ENCODE measurements around the gene TIGD3. TPM values are rescaled to one million over a fixed set of nuclear protein-coding genes. Genes with fewer than 3 reads are reported as not detected.

TIGD3 gene
- total RNA-seq, 1 experiment from 2014 or later: 1.7 TPM

DNA sequence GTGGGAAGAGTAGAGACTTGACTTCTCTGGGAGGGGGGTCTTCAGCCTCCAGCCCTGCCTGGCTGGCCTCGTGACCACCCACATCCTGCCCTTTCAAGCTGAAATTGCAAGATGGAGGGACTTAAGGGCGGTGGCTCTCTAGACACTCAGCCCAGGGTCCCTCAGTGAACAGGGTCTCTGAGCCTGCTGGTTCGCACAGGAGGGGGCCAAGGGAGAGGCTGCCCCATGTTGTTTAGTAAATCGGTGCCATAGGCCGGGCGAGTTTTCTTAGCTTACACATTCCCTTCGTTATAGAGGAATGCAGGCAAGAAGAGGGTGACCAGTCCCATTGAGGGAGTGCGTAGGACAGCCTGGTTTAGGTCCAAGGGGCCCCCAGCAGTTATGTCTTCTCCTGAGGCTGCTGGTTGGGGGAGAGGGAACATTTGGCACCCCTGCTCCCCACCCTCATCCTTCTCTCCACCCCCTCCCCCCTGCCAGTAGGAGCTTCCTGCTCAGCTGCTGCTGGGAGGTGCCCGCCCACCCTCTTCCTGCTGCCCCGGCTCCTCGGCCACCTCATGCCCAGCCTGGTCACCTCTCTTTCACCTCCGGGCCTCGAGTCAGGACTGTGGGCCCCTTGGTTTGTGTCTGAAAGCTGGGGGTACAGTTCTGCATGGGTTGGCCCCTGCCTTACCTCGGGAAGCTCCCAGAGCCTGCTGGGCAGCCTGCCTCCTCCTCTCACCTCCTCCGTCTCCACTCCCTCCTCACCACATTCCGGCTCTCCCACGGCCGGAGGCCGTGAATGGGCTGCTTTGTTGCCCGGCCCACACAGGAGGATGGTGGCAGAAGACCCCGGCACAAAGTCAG, 35.8 kb downstream of the TIGD3 start:
- Histone ChIP-seq H3K27ac (no peak overlapping the region), H3K27me3 (ENCODE audit: insufficient read depth, low read depth) (no peaks in the 10 kb centered on the region), H3K36me3 (ENCODE audit: low read depth) (no peaks in the 10 kb centered on the region), H3K4me1 (replicated peaks; ENCODE audit: insufficient read depth) (peaks cover 21% of the 10 kb centered on the region), H3K9me2 (ENCODE audit: insufficient read depth) (no peaks in the 10 kb centered on the region), H4K20me1 (ENCODE audit: insufficient read depth) (no peaks in the 10 kb centered on the region), H2AFZ (no peak overlapping the region), H3K4me2 (no peak overlapping the region), H3K79me2 (ENCODE audit: low read depth) (peaks cover 12% of the 10 kb centered on the region; the same call in 1 of the 2 replicates), H3F3A (ENCODE audit: insufficient read depth, low read depth) (peaks cover 4% of the 10 kb centered on the region; the same call in 1 of the 2 replicates), H3K9me3 (ENCODE audit: insufficient read depth, low read depth) (no peaks in the 10 kb centered on the region), H3K4me3 (no peak overlapping the region)
- no TSS peak for BruUV-seq (replicated peaks)
- DNase-seq: no peak
- intact Hi-C loops (cut with micrococcal nuclease; ENCODE audit: unreplicated experiment): no loop called here
- POLR2A ChIA-PET (ENCODE audit: unreplicated experiment): no interaction called here
- TF ChIP-seq, protein P1, sequence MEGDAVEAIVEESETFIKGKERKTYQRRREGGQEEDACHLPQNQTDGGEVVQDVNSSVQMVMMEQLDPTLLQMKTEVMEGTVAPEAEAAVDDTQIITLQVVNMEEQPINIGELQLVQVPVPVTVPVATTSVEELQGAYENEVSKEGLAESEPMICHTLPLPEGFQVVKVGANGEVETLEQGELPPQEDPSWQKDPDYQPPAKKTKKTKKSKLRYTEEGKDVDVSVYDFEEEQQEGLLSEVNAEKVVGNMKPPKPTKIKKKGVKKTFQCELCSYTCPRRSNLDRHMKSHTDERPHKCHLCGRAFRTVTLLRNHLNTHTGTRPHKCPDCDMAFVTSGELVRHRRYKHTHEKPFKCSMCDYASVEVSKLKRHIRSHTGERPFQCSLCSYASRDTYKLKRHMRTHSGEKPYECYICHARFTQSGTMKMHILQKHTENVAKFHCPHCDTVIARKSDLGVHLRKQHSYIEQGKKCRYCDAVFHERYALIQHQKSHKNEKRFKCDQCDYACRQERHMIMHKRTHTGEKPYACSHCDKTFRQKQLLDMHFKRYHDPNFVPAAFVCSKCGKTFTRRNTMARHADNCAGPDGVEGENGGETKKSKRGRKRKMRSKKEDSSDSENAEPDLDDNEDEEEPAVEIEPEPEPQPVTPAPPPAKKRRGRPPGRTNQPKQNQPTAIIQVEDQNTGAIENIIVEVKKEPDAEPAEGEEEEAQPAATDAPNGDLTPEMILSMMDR (conservative IDR thresholded peaks at IDR 0.05): no peak
- TF ChIP-seq EZH2 (IDR thresholded peaks at IDR 0.05; ENCODE audit: low read depth): no peak
- CTCF ChIA-PET: interaction anchor here (0.5 kb wide), 1 partner anchor 85 kb away, joined by 5 read pairs; no protein-coding TSS in a partner anchor

DNA sequence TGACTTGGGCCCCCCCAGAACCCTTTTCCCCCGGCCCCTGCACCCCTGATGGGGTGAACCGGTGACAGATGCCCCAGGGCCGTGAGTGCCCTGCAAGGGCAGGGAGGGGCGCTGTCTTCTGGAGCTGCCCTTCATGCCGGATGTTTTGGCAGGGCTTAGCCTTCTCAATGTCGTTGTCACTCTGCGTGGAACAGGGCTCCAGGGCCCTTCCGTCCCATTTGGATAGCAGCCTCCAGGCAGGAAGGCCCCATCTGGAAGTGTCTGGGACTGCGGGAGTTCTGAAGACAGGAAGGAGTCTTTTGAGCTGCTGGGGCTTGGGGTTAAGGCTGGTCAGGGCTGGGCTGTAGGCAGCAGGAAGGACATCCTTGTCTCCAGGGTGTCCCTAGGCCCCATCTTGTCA, 36.4 kb downstream of the TIGD3 start:
- DNase-seq: no peak
- BruUV-seq (replicated peaks): no TSS peak

DNA sequence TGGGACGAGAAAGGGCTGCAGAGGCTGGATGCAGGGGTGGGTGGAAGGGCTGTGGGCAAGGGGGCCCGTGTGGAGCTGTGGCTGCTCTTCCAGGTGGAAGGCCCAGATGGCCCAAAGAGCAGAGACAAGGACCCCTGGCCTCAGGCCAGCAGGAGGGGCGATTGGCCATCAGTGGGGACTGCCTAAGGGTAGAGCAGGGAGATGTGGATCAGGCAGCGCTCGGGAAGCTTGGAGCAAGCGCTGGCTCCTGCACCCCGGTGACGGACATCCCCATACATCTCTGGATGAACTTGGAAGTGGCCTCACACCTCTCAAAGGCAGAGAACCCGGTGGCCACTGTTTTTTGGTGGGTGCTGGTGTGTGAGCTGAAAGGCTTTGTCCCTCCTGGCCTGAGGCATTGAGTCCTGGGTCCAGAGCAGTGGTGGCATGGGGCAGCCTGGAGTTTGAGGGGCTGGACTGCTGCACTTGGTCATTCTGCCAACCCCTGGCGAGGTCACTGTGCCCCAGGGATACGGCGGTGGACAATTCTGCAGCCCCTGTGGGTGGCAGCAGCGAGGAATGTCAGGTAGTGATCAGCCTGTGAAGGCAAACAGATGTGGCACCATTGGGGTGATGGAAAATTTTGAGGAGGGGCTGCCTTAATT, 37.8 kb downstream of the TIGD3 start:
- Histone ChIP-seq H2AFZ (no peak overlapping the region), H3K27me3 (ENCODE audit: insufficient read depth, low read depth) (no peaks in the 10 kb centered on the region), H3K36me3 (ENCODE audit: low read depth) (no peaks in the 10 kb centered on the region), H3K9me3 (ENCODE audit: insufficient read depth, low read depth) (no peaks in the 10 kb centered on the region), H4K20me1 (ENCODE audit: insufficient read depth) (no peaks in the 10 kb centered on the region), H3K9me2 (ENCODE audit: insufficient read depth) (no peaks in the 10 kb centered on the region), H3K27ac (no peak overlapping the region), H3K4me2 (no peak overlapping the region), H3F3A (ENCODE audit: insufficient read depth, low read depth) (no peaks in the 10 kb centered on the region; the same call in 1 of the 2 replicates), H3K4me3 (no peak overlapping the region), H3K4me1 (replicated peaks; ENCODE audit: insufficient read depth) (peaks cover 6% of the 10 kb centered on the region), H3K79me2 (ENCODE audit: low read depth) (peaks cover 5% of the 10 kb centered on the region; the same call in 1 of the 2 replicates)
- ChIA-PET POLR2A (ENCODE audit: unreplicated experiment) (no interaction called here), CTCF (no interaction called here)
- TF ChIP-seq, protein P1 (conservative IDR thresholded peaks at IDR 0.05): no peak
- no peak for TF ChIP-seq EZH2 (IDR thresholded peaks at IDR 0.05; ENCODE audit: low read depth)
- DNase-seq: no peak
- BruUV-seq (replicated peaks): no TSS peak
- intact Hi-C loops (cut with micrococcal nuclease; ENCODE audit: unreplicated experiment): no loop called here

More for the DNA sequence above, 36.4 kb downstream of the TIGD3 start:
- no peak overlapping the region for H3K27ac ChIP-seq
- no peaks in the 10 kb centered on the region for H3K9me2 ChIP-seq (ENCODE audit: insufficient read depth)
- intact Hi-C loops (cut with micrococcal nuclease; ENCODE audit: unreplicated experiment): no loop called here
- H4K20me1 ChIP-seq (ENCODE audit: insufficient read depth): no peaks in the 10 kb centered on the region
- TF ChIP-seq EZH2 (IDR thresholded peaks at IDR 0.05; ENCODE audit: low read depth): no peak
- TF ChIP-seq, protein P1 (conservative IDR thresholded peaks at IDR 0.05): no peak
- no peaks in the 10 kb centered on the region for H3K9me3 ChIP-seq (ENCODE audit: insufficient read depth, low read depth)
- no peak overlapping the region for H2AFZ ChIP-seq
- H3K4me3 ChIP-seq: no peak overlapping the region
- ChIA-PET POLR2A (ENCODE audit: unreplicated experiment) (interaction anchor here (0.6 kb wide), 1 partner anchor 108 kb away, joined by 10 read pairs; the partner anchor contains the start of gene MALAT1), CTCF (interaction anchor here (0.5 kb wide), 1 partner anchor 85 kb away, joined by 5 read pairs; no protein-coding TSS in a partner anchor)
- peaks cover 1% of the 10 kb centered on the region; the same call in 1 of the 2 replicates for H3F3A ChIP-seq (ENCODE audit: insufficient read depth, low read depth)
- no peak overlapping the region for H3K4me2 ChIP-seq
- no peaks in the 10 kb centered on the region for H3K27me3 ChIP-seq (ENCODE audit: insufficient read depth, low read depth)
- peaks cover 12% of the 10 kb centered on the region; the same call in 1 of the 2 replicates for H3K79me2 ChIP-seq (ENCODE audit: low read depth)
- no peaks in the 10 kb centered on the region for H3K36me3 ChIP-seq (ENCODE audit: low read depth)
- H3K4me1 ChIP-seq (replicated peaks; ENCODE audit: insufficient read depth): peaks cover 14% of the 10 kb centered on the region
